ENCODE results near the gene COG8.

DNA sequence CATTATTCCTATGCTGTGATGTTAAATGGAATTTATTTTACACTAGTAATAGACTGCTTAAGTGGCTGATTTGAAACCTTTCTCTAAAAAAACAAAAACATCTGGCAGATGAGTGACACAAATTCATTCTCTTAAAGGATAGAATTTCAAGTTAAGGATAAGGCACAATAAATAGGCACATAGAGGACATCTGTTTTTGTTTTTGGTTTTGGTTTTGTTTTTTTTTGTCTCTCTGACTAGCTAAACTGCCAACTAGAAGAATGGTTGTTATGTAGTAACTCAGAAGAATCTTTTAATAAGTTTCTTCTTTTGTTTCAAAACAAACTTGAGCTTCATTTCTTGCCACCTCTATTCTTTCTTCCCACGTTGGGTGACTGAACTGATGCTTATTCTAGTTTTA is 33.3 kb downstream of the COG8 start:
- TF ChIP-seq, protein P1, sequence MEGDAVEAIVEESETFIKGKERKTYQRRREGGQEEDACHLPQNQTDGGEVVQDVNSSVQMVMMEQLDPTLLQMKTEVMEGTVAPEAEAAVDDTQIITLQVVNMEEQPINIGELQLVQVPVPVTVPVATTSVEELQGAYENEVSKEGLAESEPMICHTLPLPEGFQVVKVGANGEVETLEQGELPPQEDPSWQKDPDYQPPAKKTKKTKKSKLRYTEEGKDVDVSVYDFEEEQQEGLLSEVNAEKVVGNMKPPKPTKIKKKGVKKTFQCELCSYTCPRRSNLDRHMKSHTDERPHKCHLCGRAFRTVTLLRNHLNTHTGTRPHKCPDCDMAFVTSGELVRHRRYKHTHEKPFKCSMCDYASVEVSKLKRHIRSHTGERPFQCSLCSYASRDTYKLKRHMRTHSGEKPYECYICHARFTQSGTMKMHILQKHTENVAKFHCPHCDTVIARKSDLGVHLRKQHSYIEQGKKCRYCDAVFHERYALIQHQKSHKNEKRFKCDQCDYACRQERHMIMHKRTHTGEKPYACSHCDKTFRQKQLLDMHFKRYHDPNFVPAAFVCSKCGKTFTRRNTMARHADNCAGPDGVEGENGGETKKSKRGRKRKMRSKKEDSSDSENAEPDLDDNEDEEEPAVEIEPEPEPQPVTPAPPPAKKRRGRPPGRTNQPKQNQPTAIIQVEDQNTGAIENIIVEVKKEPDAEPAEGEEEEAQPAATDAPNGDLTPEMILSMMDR (IDR thresholded peaks at IDR 0.05): no peak
- TF ChIP-seq POLR2A (IDR thresholded peaks at IDR 0.05): no peak
- TF ChIP-seq EP300 (IDR thresholded peaks at IDR 0.05; ENCODE audit: low read depth): no peak
- TF ChIP-seq POLR2AphosphoS5 (IDR thresholded peaks at IDR 0.05): no peak

Measured in transverse colon (tissue), 4 donors.